Right atrium auricular region (tissue), 2 donors: ENCODE results near the gene SPATA31A5. TPM values are rescaled to one million over a fixed set of nuclear protein-coding genes. Genes with fewer than 3 reads are reported as not detected.
"Not testable (repeated sequence)": the region's sequence is repeated elsewhere in the genome, so short reads cannot be mapped to it uniquely, and the experiment has no call there.

Experiments
- DNase-seq: peaks from one replicate; pipeline ENCODE4 v3.0.0-alpha.2; 2019; ENCODE audit warnings: low spot score
- H3K27ac ChIP-seq, 2 donors: fragments of 200-600 bp; sonication (generic); 1 replicate in 1 of 2; 2 replicates in 1 of 2; pipeline ENCODE4 v1.5.1; 2016 to 2019
- H3K27me3 ChIP-seq, 2 donors: fragments of 200-600 bp; sonication (generic); one replicate each; pipeline versions ENCODE4 v1.5.1 to v1.6.0; 2017 to 2019
- H3K36me3 ChIP-seq: fragments of 200-600 bp; sonication (generic); one replicate; pipeline ENCODE4 v1.5.1; 2016
- H3K4me1 ChIP-seq, 2 donors: fragments of 200-600 bp; sonication (generic); one replicate each; pipeline versions ENCODE4 v1.5.1 to v1.6.0; 2017 to 2019
- H3K4me3 ChIP-seq, 2 donors: fragments of 200-600 bp; sonication (generic); 1 replicate in 1 of 2; 2 replicates in 1 of 2; pipeline ENCODE4 v1.5.1; 2017 to 2019; ENCODE audit warnings: mild to moderate bottlenecking in 1 of 2, moderate library complexity in 1 of 2
- H3K9me3 ChIP-seq, 2 donors: fragments of 200-600 bp; sonication (generic); one replicate each; pipeline ENCODE4 v1.5.1; 2019
- total RNA-seq, 2 donors: library from RNA; depleted of rRNA; stranded (reverse); fragments of >200 nt; gene quantifications; one replicate each; pipeline ENCODE4 v1.1.0, GENCODE V29; 2016

Gene SPATA31A5
- not detected for total RNA-seq

GRCh38 chr9:60914107-60914506 is at the start of gene SPATA31A5:
TSS of gene SPATA31A5 (plus strand) at chr9:60914407. CDS start at chr9:60914436, 29 bp downstream.
- H3K4me3 ChIP-seq, H3K36me3 ChIP-seq, H3K4me1 ChIP-seq, H3K27ac ChIP-seq, H3K27me3 ChIP-seq, DNase-seq, H3K9me3 ChIP-seq: not testable (repeated sequence)

GRCh38 chr9:60962990-60963350 is 48.8 kb downstream of the SPATA31A5 start:
- not testable (repeated sequence) for H3K4me3 ChIP-seq, H3K36me3 ChIP-seq, H3K27ac ChIP-seq

DNA sequence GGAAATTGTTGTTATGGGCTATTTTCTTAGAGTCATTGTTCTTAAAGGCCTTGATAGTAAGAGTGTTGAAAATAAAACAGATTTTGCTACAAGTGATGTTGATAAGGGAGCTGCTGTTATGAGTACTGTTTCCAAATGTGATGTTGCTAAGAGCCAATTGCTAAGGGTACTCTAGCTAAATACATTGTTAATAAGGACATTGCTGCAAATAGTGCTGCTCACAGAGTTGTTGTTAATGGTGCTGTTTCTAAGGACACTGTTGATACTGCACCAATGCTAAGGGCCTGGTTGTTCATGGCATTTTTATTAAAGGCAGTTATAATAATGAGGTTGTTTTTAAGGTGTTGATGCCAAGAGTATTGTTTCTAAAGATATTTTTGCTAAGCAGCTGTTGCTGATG is 52.2 kb downstream of the SPATA31A5 start:
- not testable (repeated sequence) for H3K4me3 ChIP-seq, H3K4me1 ChIP-seq, H3K27me3 ChIP-seq, H3K27ac ChIP-seq, DNase-seq, H3K36me3 ChIP-seq, H3K9me3 ChIP-seq

More at GRCh38 chr9:60962990-60963350, 48.8 kb downstream of the SPATA31A5 start:
- DNase-seq, H3K9me3 ChIP-seq, H3K4me1 ChIP-seq, H3K27me3 ChIP-seq: not testable (repeated sequence)
